ENCODE results near the gene TRANK1.

- TF ChIP-seq CTCF (IDR thresholded peaks at IDR 0.05; ENCODE audit: low read length) (no peak), EZH2 (optimal IDR thresholded peaks at IDR 0.05; ENCODE audit: low read depth, low read length) (no peak), EZH2phosphoT487 (IDR thresholded peaks at IDR 0.05; ENCODE audit: low read length) (no peak)
Measured at GRCh38 chr3:36867810-36868209, 77.0 kb downstream of the TRANK1 start.

All from MM.1S (cell line).